Ovary (tissue), 9 donors: ENCODE data around the gene CHCHD3. TPM values are rescaled to one million over a fixed set of nuclear protein-coding genes. Genes with fewer than 3 reads are reported as not detected.

Experiments used
- DNase-seq, 5 donors: peaks; one replicate each; pipeline ENCODE4 v3.0.0-alpha.2; 2019 to 2020
- H3K27ac ChIP-seq, 2 donors: fragments of 200-600 bp; one replicate each; pipeline versions ENCODE4 v1.5.1 to v1.8.0; 2019 to 2022
- H3K27me3 ChIP-seq: fragments of 200-600 bp; one replicate; pipeline ENCODE4 v1.8.0; 2022
- H3K36me3 ChIP-seq: fragments of 200-600 bp; sonication (generic); one replicate; pipeline ENCODE4 v1.5.1; 2019
- H3K4me1 ChIP-seq: one replicate; pipeline ENCODE4 v1.8.1; 2013; ENCODE audit warnings: mild to moderate bottlenecking, moderate library complexity; ENCODE audit not compliant: insufficient read depth
- H3K4me3 ChIP-seq: fragments of 200-600 bp; sonication (generic); one replicate; pipeline ENCODE4 v1.5.1; 2017
- H3K9me3 ChIP-seq, 2 donors: fragments of 200-600 bp in 1 of 2; sonication (generic) in 1 of 2; one replicate each; pipeline versions ENCODE4 v1.5.1 to v1.8.1; 2013 to 2019; ENCODE audit warnings: mild to moderate bottlenecking in 1 of 2, moderate library complexity in 1 of 2
- EP300 ChIP-seq: sonication (generic); formaldehyde crosslinking; IDR thresholded peaks from one replicate; pipeline ENCODE4 v1.6.1; 2017; ENCODE audit warnings: antibody characterized with exemption
- POLR2A ChIP-seq: fragments of 450-650 bp; IDR thresholded peaks from one replicate; pipeline ENCODE4 v1.6.1; 2017; ENCODE audit warnings: antibody characterized with exemption, mild to moderate bottlenecking, moderate library complexity
- WGBS, 3 donors: extraction: QIAGEN DNeasy Blood & Tissue Kit in 1 of 3; methylation state at CpG; one replicate each; pipeline versions ENCODE4 v1.1.5 to v1.1.7; 2013 to 2017; 5-methylcytosine and 5-hydroxymethylcytosine counted together
- intact Hi-C, 4 donors: fragments of 100-400 bp; cut with DNase I; formaldehyde crosslinking; loops; one replicate each; pipeline versions ENCODE4 v1.11.0 to v1.15.1; 2022 to 2023
- polyA plus RNA-seq, 2 donors: library from polyadenylated mRNA; stranded (reverse); fragments of 200-250 nt in 1 of 2; fragments of 350-450 nt in 1 of 2; fragmentation: Illumina TruSeq in 1 of 2; extraction: RNeasy Lipid Tissue Mini Kit (QIAGEN cat#74804) in 1 of 2; gene quantifications; one replicate each; pipeline ENCODE4 v1.2.3, GENCODE V29; 2013 to 2014
- total RNA-seq, 7 donors: library from RNA; depleted of rRNA in 2 of 7; stranded (reverse); fragments of >200 nt in 2 of 7; fragmentation: NEBNext Ultra II Directional in 3 of 7; extraction: Animal tissue kit (Norgen Biotek cat#: 25700) in 3 of 7; gene quantifications; one replicate each; pipeline versions ENCODE4 v1.1.0 to v1.2.4, GENCODE V29; 2016 to 2023
- TF ChIP-seq, protein P1 (sequence below), 3 donors: fragments of 450-650 bp in 2 of 3; fragments of 200-600 bp in 1 of 3; IDR thresholded peaks; one replicate each; pipeline versions ENCODE4 v1.5.1 to v1.8.0; 2016 to 2022; ENCODE audit warnings: antibody characterized with exemption in 3 of 3, mild to moderate bottlenecking in 1 of 3
- donor health status: DM: no; HTN: no; CAD: no; lungs with moderate emphysema.
- donor health status: DM: no; HTN: no; CAD: no.
- donor health status: Bipolar disorder and iron deficiency.
- donor health status: DM: yes; HTN: yes; CAD: no.
- donor health status: DM: no; HTN: no; CAD: no.
- donor health status: DM: yes; HTN: yes; CAD: no.

CHCHD3 gene
- total and polyA plus RNA-seq, 9 donors, result 31.4 to 59.1 (median 36.7) TPM

DNA sequence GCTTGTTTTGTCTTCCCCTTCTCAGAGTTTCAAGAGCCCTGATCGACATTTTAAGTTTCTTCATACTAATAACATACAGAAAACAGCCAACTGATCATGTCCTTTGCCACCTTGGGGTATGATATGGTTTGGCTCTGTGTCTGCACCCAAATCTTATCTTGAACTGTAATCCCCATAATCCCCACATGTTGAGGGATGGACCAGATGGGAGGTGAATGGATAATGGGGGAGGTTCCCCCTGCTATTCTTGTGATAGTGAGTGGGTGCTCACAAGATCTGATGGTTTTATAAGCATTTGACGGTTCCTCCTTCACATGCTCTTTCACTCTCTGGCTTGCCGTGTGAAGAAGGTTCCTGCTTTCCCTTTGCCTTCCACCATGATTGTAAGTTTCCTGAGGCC is 190.3 kb downstream of the CHCHD3 start:
- H3K36me3 ChIP-seq, result no peaks in the 10 kb centered on the region
- no peak overlapping the region for H3K4me3 ChIP-seq
- TF ChIP-seq, protein P1, sequence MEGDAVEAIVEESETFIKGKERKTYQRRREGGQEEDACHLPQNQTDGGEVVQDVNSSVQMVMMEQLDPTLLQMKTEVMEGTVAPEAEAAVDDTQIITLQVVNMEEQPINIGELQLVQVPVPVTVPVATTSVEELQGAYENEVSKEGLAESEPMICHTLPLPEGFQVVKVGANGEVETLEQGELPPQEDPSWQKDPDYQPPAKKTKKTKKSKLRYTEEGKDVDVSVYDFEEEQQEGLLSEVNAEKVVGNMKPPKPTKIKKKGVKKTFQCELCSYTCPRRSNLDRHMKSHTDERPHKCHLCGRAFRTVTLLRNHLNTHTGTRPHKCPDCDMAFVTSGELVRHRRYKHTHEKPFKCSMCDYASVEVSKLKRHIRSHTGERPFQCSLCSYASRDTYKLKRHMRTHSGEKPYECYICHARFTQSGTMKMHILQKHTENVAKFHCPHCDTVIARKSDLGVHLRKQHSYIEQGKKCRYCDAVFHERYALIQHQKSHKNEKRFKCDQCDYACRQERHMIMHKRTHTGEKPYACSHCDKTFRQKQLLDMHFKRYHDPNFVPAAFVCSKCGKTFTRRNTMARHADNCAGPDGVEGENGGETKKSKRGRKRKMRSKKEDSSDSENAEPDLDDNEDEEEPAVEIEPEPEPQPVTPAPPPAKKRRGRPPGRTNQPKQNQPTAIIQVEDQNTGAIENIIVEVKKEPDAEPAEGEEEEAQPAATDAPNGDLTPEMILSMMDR (IDR thresholded peaks at IDR 0.05), result no peak
- TF ChIP-seq POLR2A (no peak), EP300 (no peak)
- no peaks in the 10 kb centered on the region for H3K9me3 ChIP-seq
- H3K27me3 ChIP-seq, result no peaks in the 10 kb centered on the region
- WGBS, 3 donors, result 95 to 100% (median 98%) methylated on average over 3 of the region's 3 CpGs
- intact Hi-C loops, result no loop called here
- H3K4me1 ChIP-seq, result no peaks in the 10 kb centered on the region
- no peak overlapping the region for H3K27ac ChIP-seq
- DNase-seq, result no peak

DNA sequence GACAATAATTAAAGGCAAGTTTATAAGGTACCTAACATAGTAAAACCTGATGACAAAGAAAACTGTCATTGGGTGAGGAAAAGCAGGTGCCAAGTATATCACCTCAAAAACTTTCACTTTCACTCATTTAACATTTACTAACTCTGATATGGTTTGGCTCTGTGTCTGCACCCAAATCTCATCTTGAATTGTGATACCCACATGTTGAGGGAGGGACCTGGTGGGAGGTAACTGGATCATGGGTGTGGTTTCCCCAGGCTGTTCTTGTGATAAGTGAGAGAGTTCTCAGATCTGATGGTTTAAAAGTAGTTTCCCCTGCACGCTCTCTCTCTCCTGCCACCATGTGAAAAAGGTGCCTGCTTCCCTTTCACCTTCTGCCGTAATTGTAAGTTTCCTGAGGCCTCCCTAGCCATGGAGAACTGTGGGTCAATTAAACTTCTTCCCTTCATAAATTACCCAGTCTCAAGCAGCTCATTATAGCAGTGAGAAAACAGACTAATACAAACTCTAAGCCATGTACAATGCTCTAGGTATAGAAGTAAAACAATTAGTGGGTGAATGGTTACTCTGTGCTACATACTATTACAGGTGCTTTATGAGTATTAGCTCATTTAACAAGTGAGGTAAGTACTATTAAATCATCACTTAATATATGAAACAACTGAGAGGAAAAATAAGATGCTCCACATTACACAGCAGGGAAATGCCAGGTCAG is 199.0 kb downstream of the CHCHD3 start:
- H3K27me3 ChIP-seq, result no peaks in the 10 kb centered on the region
- intact Hi-C loops, result no loop called here
- H3K4me3 ChIP-seq, result no peak overlapping the region
- no peak for DNase-seq
- TF ChIP-seq, protein P1 (IDR thresholded peaks at IDR 0.05), result no peak
- no peak for TF ChIP-seq EP300
- no peak for TF ChIP-seq POLR2A
- no peaks in the 10 kb centered on the region for H3K9me3 ChIP-seq
- no peaks in the 10 kb centered on the region for H3K4me1 ChIP-seq
- 92 to 93% (median 92%) methylated on average over 2 of the region's 2 CpGs for WGBS, 3 donors
- no peak overlapping the region for H3K27ac ChIP-seq
- no peaks in the 10 kb centered on the region for H3K36me3 ChIP-seq

DNA sequence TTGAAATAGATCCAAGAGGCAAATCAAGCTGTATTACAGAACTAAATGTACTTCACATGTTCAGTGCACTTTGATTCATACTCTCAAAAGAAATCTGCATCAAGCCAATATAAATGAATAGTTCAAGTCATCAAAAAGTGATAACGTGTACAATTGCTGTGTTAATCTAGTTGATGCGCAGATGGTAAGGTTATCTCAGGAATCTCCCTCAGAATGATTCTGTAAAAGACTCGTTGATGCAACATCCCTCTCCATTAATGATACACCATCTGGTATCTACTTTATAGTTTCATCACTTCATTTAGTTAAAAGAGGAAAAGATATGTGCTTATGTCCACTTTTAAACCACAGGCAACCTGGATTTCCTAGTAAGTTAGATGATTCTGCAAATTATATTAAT is 200.6 kb downstream of the CHCHD3 start:
- WGBS, 3 donors, result 78 to 85% (median 83%) methylated on average over 3 of the region's 3 CpGs
- H3K4me1 ChIP-seq, result no peaks in the 10 kb centered on the region
- no peaks in the 10 kb centered on the region for H3K9me3 ChIP-seq
- DNase-seq, result no peak
- no peaks in the 10 kb centered on the region for H3K36me3 ChIP-seq
- intact Hi-C loops, result no loop called here
- TF ChIP-seq, protein P1 (IDR thresholded peaks at IDR 0.05), result no peak
- TF ChIP-seq EP300 (no peak), POLR2A (no peak)
- H3K4me3 ChIP-seq, result no peak overlapping the region
- H3K27ac ChIP-seq, result no peak overlapping the region
- H3K27me3 ChIP-seq, result no peaks in the 10 kb centered on the region

DNA sequence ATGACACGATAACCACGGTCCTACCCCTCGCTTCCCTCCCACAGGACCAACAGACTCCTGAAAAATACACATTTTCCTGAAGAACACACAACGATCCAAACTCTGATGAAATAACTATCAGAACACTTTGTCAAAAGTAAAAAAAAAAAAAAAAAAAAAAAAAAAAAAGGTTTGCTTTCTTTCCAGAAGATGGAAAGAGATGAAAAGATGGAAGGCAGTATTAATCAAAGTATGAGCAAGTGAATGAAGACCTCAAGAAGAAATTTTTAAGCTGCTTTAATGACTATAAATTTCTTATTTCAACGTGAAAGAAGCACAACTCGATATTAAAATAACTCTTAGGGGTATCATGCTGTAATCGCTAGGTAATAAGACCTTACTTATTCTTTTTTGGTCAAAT is 202.3 kb downstream of the CHCHD3 start:
- H3K4me1 ChIP-seq, result no peaks in the 10 kb centered on the region
- intact Hi-C loops, result no loop called here
- H3K4me3 ChIP-seq, result no peak overlapping the region
- H3K36me3 ChIP-seq, result no peaks in the 10 kb centered on the region
- TF ChIP-seq, protein P1 (IDR thresholded peaks at IDR 0.05), result no peak
- no peak for TF ChIP-seq POLR2A
- TF ChIP-seq EP300, result no peak
- no peaks in the 10 kb centered on the region for H3K27me3 ChIP-seq
- 95 to 97% (median 96%) methylated on average over 7 of the region's 7 CpGs for WGBS, 3 donors
- no peak overlapping the region for H3K27ac ChIP-seq
- no peaks in the 10 kb centered on the region for H3K9me3 ChIP-seq
- no peak for DNase-seq
